ENCODE data around the gene ANKRD24. TPM values are rescaled to one million over a fixed set of nuclear protein-coding genes. Genes with fewer than 3 reads are reported as not detected.

Gene ANKRD24
- total RNA-seq, 1 experiment from 2014 or later: 1.2 TPM

GRCh38 chr19:4246767-4247593 is 64.5 kb downstream of the ANKRD24 start, which contains the start of gene YJU2:
TSS of gene YJU2 (plus strand) at chr19:4247080. CDS start at chr19:4247147, 67 bp downstream.
- DNase-seq (ENCODE audit: unreplicated experiment): peak; percentile 100
- intact Hi-C loops (cut with micrococcal nuclease): no loop called here
- Mint-ChIP-seq H3K36me3 (ENCODE audit: insufficient read depth, unreplicated experiment) (peaks cover 36% of the 10 kb centered on the region), H3K27ac (ENCODE audit: low read depth, unreplicated experiment) (peak within 1 kb of the TSS; percentile 99), H3K9me3 (ENCODE audit: unreplicated experiment) (no peaks in the 10 kb centered on the region), H3K4me3 (ENCODE audit: unreplicated experiment) (peak within 1 kb of the TSS; percentile 82), H3K4me1 (ENCODE audit: insufficient read depth, unreplicated experiment) (no peaks in the 10 kb centered on the region), H3K27me3 (ENCODE audit: insufficient read depth, unreplicated experiment) (no peaks in the 10 kb centered on the region)
- TF ChIP-seq CTCF (IDR thresholded peaks at IDR 0.05; ENCODE audit: unreplicated experiment): peak; percentile 45
- ChIA-PET POLR2A (interaction anchor here (0.6 to 1.5 kb wide), 16 partner anchors 12 to 1464 kb away, joined by 3 to 21 read pairs (median 4); partner anchors contain the start of genes CHAF1A, EEF2, HDGFL2 and MPND), CTCF (interaction anchor here (0.6 to 0.8 kb wide), 3 partner anchors 9 to 23 kb away, joined by 3 to 4 read pairs (median 3); no protein-coding TSS in a partner anchor)
- TSS peak; percentile 94 for BruUV-seq (replicated peaks)

DNA sequence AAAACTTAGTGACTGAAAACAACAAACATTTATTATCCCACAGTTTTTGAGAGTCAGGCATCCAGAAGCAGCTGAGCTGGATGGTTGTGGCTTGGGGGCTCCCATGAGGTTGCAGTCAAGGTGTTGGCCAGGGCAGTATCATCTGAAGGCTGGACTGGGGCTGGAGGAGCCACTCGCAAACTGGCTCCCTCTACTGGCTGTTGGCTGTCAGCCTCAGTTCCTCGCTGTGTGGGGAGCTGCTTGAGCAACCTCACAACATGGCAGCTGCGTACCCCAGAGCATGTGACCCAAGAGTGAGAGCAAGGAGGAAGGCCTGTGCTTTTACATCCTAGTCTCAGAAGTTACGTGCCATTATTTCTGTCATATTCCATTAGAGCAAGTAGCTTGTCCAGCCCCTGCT is 74.1 kb downstream of the ANKRD24 start:
- Mint-ChIP-seq H3K4me3 (ENCODE audit: unreplicated experiment) (no peak overlapping the region), H3K27ac (ENCODE audit: low read depth, unreplicated experiment) (no peak overlapping the region), H3K4me1 (ENCODE audit: insufficient read depth, unreplicated experiment) (no peaks in the 10 kb centered on the region), H3K36me3 (ENCODE audit: insufficient read depth, unreplicated experiment) (peaks cover 99% of the 10 kb centered on the region), H3K9me3 (ENCODE audit: unreplicated experiment) (peaks cover 9% of the 10 kb centered on the region), H3K27me3 (ENCODE audit: insufficient read depth, unreplicated experiment) (no peaks in the 10 kb centered on the region)
- CTCF ChIA-PET: interaction anchor here (0.9 to 2.7 kb wide), 3 partner anchors 10 to 15 kb away, joined by 3 to 9 read pairs (median 4); no protein-coding TSS in a partner anchor
- POLR2A ChIA-PET: no interaction called here
- intact Hi-C loops (cut with micrococcal nuclease): no loop called here
- DNase-seq (ENCODE audit: unreplicated experiment): no peak
- no peak for TF ChIP-seq CTCF (IDR thresholded peaks at IDR 0.05; ENCODE audit: unreplicated experiment)
- BruUV-seq (replicated peaks): no TSS peak

DNA sequence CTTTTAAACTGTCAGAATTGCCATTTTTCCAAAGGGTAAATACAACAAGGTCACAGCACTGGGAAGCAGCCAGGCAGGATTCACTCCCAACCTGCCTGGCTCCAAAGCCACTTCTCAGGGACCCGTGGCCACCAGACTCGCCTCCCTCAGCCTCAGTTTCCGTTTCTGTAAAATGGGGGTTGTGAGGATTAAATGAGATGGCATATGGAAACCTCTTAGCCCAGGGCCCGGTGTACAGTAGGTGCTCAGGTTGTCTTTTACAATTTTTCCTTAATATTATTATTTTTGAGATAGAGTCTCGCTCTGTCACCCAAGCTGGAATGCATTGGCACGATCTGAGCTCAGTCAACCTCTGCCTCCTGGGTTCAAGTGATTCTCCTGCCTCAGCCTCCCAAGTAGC is 74.5 kb downstream of the ANKRD24 start:
- no peaks in the 10 kb centered on the region for H3K27me3 Mint-ChIP-seq (ENCODE audit: insufficient read depth, unreplicated experiment)

More for the DNA sequence above, 74.5 kb downstream of the ANKRD24 start:
- H3K9me3 Mint-ChIP-seq (ENCODE audit: unreplicated experiment): peaks cover 9% of the 10 kb centered on the region
- ChIA-PET POLR2A (no interaction called here), CTCF (interaction anchor here (0.9 to 2.7 kb wide), 2 partner anchors 10 to 15 kb away, joined by 4 to 9 read pairs; no protein-coding TSS in a partner anchor)
- intact Hi-C loops (cut with micrococcal nuclease): no loop called here
- no peak for TF ChIP-seq CTCF (IDR thresholded peaks at IDR 0.05; ENCODE audit: unreplicated experiment)
- no peak overlapping the region for H3K27ac Mint-ChIP-seq (ENCODE audit: low read depth, unreplicated experiment)
- DNase-seq (ENCODE audit: unreplicated experiment): no peak
- no peak overlapping the region for H3K4me3 Mint-ChIP-seq (ENCODE audit: unreplicated experiment)
- no peaks in the 10 kb centered on the region for H3K4me1 Mint-ChIP-seq (ENCODE audit: insufficient read depth, unreplicated experiment)
- no TSS peak for BruUV-seq (replicated peaks)
- peaks cover 99% of the 10 kb centered on the region for H3K36me3 Mint-ChIP-seq (ENCODE audit: insufficient read depth, unreplicated experiment)

All from MCF 10A (cell line).